Measurements from ENCODE around the gene IGFBP4. TPM values are rescaled to one million over a fixed set of nuclear protein-coding genes. Genes with fewer than 3 reads are reported as not detected.

The IGFBP4 gene
- total and polyA plus RNA-seq, 2 of the 4 experiments (the other 2 are of a cell fraction) = 308 to 1,187 TPM

DNA sequence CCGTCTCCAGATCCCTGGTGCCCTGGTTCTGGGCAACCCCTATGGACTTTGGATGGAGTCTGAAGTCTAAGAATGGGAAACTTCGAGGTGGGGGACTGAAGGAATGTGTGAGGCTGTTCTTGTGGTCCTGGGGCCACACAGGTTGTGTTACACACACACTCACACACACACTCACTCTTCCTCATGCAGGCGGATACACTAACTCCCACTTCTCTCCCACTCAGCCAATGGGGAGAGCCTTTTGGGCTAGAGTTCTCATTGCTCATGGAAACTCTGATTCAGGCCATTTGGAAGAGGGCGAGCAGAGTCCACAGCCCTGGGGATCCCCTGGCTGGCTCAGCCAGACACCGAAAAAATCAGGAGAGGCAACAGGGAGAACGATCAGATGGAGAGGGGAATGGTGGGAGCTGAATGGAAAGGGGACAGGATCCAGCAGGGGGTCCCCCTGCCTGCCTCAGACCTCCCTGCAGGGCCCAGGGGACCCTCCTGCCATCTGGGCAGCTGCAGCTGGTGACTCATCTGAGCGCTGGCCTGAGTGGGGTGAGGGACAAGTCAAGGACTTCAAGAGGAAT is 9.1 kb downstream of the IGFBP4 start:
- Histone ChIP-seq H2BK15ac (ENCODE audit: low read depth, low read length) (no peak overlapping the region), H4K5ac (ENCODE audit: low read depth, low read length) (peak overlapping the region; percentile 38)
- POLR2A ChIA-PET (ENCODE audit: unreplicated experiment) = interaction anchor here (0.6 kb wide), 1 partner anchor 773 kb away, joined by 3 read pairs; no protein-coding TSS in a partner anchor
- no peak for TF ChIP-seq BHLHE40 (IDR thresholded peaks at IDR 0.05; ENCODE audit: low read depth, low read length)
- TF ChIP-seq, protein P1, sequence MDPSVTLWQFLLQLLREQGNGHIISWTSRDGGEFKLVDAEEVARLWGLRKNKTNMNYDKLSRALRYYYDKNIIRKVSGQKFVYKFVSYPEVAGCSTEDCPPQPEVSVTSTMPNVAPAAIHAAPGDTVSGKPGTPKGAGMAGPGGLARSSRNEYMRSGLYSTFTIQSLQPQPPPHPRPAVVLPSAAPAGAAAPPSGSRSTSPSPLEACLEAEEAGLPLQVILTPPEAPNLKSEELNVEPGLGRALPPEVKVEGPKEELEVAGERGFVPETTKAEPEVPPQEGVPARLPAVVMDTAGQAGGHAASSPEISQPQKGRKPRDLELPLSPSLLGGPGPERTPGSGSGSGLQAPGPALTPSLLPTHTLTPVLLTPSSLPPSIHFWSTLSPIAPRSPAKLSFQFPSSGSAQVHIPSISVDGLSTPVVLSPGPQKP (IDR thresholded peaks at IDR 0.05; ENCODE audit: borderline replicate concordance, low read depth, low read length) = no peak
- no peak; the same call in 1 of the 2 replicates for TF ChIP-seq POLR2A (IDR thresholded peaks at IDR 0.05; ENCODE audit: low read depth, low read length)
- TF ChIP-seq, protein P2, sequence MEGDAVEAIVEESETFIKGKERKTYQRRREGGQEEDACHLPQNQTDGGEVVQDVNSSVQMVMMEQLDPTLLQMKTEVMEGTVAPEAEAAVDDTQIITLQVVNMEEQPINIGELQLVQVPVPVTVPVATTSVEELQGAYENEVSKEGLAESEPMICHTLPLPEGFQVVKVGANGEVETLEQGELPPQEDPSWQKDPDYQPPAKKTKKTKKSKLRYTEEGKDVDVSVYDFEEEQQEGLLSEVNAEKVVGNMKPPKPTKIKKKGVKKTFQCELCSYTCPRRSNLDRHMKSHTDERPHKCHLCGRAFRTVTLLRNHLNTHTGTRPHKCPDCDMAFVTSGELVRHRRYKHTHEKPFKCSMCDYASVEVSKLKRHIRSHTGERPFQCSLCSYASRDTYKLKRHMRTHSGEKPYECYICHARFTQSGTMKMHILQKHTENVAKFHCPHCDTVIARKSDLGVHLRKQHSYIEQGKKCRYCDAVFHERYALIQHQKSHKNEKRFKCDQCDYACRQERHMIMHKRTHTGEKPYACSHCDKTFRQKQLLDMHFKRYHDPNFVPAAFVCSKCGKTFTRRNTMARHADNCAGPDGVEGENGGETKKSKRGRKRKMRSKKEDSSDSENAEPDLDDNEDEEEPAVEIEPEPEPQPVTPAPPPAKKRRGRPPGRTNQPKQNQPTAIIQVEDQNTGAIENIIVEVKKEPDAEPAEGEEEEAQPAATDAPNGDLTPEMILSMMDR (conservative IDR thresholded peaks at IDR 0.05; ENCODE audit: low read depth, low read length) = no peak
- TF ChIP-seq MAFK (IDR thresholded peaks at IDR 0.05; ENCODE audit: low read depth, low read length) = no peak
- TF ChIP-seq NFE2L2 (IDR thresholded peaks at IDR 0.05; ENCODE audit: low read depth, low read length) = peak; percentile 23; the same call in 1 of the 2 replicates
- no peak for TF ChIP-seq CEBPB (IDR thresholded peaks at IDR 0.05; ENCODE audit: low read depth, low read length)
- TF ChIP-seq RAD21 (IDR thresholded peaks at IDR 0.05; ENCODE audit: low read length) = no peak
- no peak for TF ChIP-seq SMC3 (IDR thresholded peaks at IDR 0.05; ENCODE audit: low read depth, low read length)
- TF ChIP-seq, protein P3, sequence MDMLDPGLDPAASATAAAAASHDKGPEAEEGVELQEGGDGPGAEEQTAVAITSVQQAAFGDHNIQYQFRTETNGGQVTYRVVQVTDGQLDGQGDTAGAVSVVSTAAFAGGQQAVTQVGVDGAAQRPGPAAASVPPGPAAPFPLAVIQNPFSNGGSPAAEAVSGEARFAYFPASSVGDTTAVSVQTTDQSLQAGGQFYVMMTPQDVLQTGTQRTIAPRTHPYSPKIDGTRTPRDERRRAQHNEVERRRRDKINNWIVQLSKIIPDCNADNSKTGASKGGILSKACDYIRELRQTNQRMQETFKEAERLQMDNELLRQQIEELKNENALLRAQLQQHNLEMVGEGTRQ (IDR thresholded peaks at IDR 0.05; ENCODE audit: low read depth, low read length) = no peak
- no peak for TF ChIP-seq MXI1 (IDR thresholded peaks at IDR 0.05; ENCODE audit: borderline replicate concordance, low read depth, low read length)
- TF ChIP-seq RFX5 (IDR thresholded peaks at IDR 0.05; ENCODE audit: low read depth, low read length) = no peak
- no peak for TF ChIP-seq RCOR1 (IDR thresholded peaks at IDR 0.05; ENCODE audit: insufficient replicate concordance, low read length)
- no peak for TF ChIP-seq CHD1 (IDR thresholded peaks at IDR 0.05; ENCODE audit: low read depth, low read length)
- no peak for TF ChIP-seq MAZ (IDR thresholded peaks at IDR 0.05; ENCODE audit: borderline replicate concordance, low read depth, low read length)

More for the DNA sequence above, 9.1 kb downstream of the IGFBP4 start:
- H3K18ac ChIP-seq (ENCODE audit: low read depth, low read length) = peak overlapping the region; percentile 35; the same call in 1 of the 2 replicates
- in situ Hi-C loops (cut with MboI; ENCODE audit: low sequenced_read_pairs) (no loop called here), intact Hi-C loops (cut with micrococcal nuclease) (no loop called here), dilution Hi-C loops (cut with HindIII; ENCODE audit: low sequenced_read_pairs, unreplicated experiment) (no loop called here)
- peak overlapping the region; percentile 53; the same call in 1 of the 2 replicates for H3K23ac ChIP-seq (ENCODE audit: low read depth, low read length)
- CTCF ChIA-PET = interaction anchor here (0.6 kb wide), 1 partner anchor 17 kb away, joined by 6 read pairs; no protein-coding TSS in a partner anchor
- peaks cover 71% of the 10 kb centered on the region for H3K36me3 ChIP-seq (ENCODE audit: control insufficient read depth, insufficient read depth, low read length)
- peaks cover 58% of the 10 kb centered on the region for H3K9me1 ChIP-seq (ENCODE audit: insufficient read depth, low read length)
- ATAC-seq (ENCODE audit: low read depth) (peak; percentile 22), DNase-seq (peak; percentile 93)
- H3K79me1 ChIP-seq (ENCODE audit: low read depth in 1 of 2, low read length in 2 of 2) = peaks cover 29 to 90% of the 10 kb centered on the region in 2 experiments
- H2AK5ac ChIP-seq (ENCODE audit: low read depth, low read length) = peak overlapping the region; percentile 77
- H2BK5ac ChIP-seq (ENCODE audit: low read depth, low read length, poor library complexity, severe bottlenecking) = peak overlapping the region; percentile 54
- H2AK9ac ChIP-seq (replicated peaks; ENCODE audit: low read depth, low read length, poor library complexity) = peak overlapping the region; percentile 61
- H4K91ac ChIP-seq (ENCODE audit: insufficient read depth, low read depth, low read length) = 0 out of 2 replicates have a peak overlapping the region, but pooled peaks have one; percentile 21
- no peak overlapping the region for H3K4me3 ChIP-seq (ENCODE audit: insufficient read depth, low read depth, low read length)
- no TSS peak for BruUV-seq (replicated peaks)
- H3K4me1 ChIP-seq (ENCODE audit: control insufficient read depth, insufficient read depth, low read length) = peaks cover 57% of the 10 kb centered on the region
- peaks cover 84% of the 10 kb centered on the region for H4K20me1 ChIP-seq (ENCODE audit: insufficient read depth, low read length)
- H2BK20ac ChIP-seq (ENCODE audit: low read depth, low read length) = peak overlapping the region; percentile 38; the same call in 1 of the 2 replicates
- peak overlapping the region; percentile 72 for H2BK120ac ChIP-seq (ENCODE audit: low read depth, low read length)
- peak overlapping the region in 1 of 2 experiments; percentile 36; a peak in 2 of 4 replicates for H4K8ac ChIP-seq (ENCODE audit: low read depth in 2 of 2, low read length in 2 of 2)
- H3K9ac ChIP-seq (ENCODE audit: low read depth, low read length) = no peak overlapping the region
- H3K56ac ChIP-seq (ENCODE audit: extremely low read depth, insufficient read depth, low read length) = no peak overlapping the region
- 57% methylated on average over 3 of the region's 7 CpGs; no CpG with 5 or more reads in 1 of the 2 experiments for WGBS, 2 experiments (ENCODE audit: extremely low coverage in 2 of 2, insufficient read length in 1 of 2)
- H3K4me2 ChIP-seq (ENCODE audit: low read depth, low read length) = peak overlapping the region; percentile 4; the same call in 1 of the 2 replicates
- no peak overlapping the region for H2AFZ ChIP-seq (replicated peaks; ENCODE audit: low read length, poor library complexity)
- no peaks in the 10 kb centered on the region for H3K27me3 ChIP-seq (ENCODE audit: control insufficient read depth, insufficient read depth, low read length)
- H3K14ac ChIP-seq (replicated peaks; ENCODE audit: low read depth, low read length) = peak overlapping the region; percentile 64; the same call in 1 of the 2 replicates
- H3K4ac ChIP-seq (ENCODE audit: low read depth, low read length) = peak overlapping the region; percentile 67
- no peaks in the 10 kb centered on the region for H3K9me3 ChIP-seq (ENCODE audit: control insufficient read depth, insufficient read depth, low read length)
- H3K27ac ChIP-seq (ENCODE audit: insufficient read depth, low read length) = peak overlapping the region; percentile 4
